B cell (primary cell): Measurements from ENCODE around the gene ELOVL6.

Source experiments
- CTCF ChIP-seq: fragments of 200-600 bp; IDR thresholded peaks from one replicate; pipeline ENCODE4 v1.8.0; 2022; ENCODE audit warnings: antibody characterized with exemption, mild to moderate bottlenecking
- EZH2 ChIP-seq: IDR thresholded peaks from 2 replicates; pipeline ENCODE4 v1.6.1; 2012; ENCODE audit warnings: borderline replicate concordance, low read depth, mild to moderate bottlenecking, moderate library complexity, low read length; ENCODE audit not compliant: insufficient read depth, poor library complexity, severe bottlenecking

DNA sequence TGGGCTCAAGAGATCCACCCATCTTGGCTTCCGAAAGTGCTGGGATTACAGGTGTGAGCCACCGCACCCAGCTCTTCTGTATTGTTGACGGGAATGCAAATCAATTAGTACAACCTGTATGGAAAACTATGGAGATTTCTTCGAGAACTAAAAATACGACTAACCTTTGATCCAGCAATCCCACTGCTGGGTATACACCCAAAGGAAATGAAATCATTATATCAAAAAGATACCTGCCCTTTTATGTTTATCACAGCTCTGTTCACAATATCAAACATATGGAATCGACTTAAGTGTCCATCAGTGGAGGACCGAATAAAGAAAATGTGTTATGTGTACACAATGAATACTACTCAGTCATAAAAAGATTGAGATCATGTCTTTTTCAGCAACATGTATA lies 49.3 kb downstream of the ELOVL6 start:
- TF ChIP-seq CTCF (no peak), EZH2 (no peak)
